Mammary epithelial cell (primary cell): ENCODE data around the gene RNF43.

Source experiments
- CTCF ChIP-seq, 2 donors: IDR thresholded peaks in 1 of 2; conservative IDR thresholded peaks in 1 of 2; 2 replicates each; pipeline ENCODE4 v1.5.1; 2011 to 2012; ENCODE audit warnings: inconsistent platforms in 2 of 2, low read length in 2 of 2, mild to moderate bottlenecking in 2 of 2, control low read depth in 1 of 2, low read depth in 1 of 2; ENCODE audit not compliant: insufficient read depth in 1 of 2; ENCODE audit errors: extremely low read depth in 1 of 2
- EZH2 ChIP-seq: IDR thresholded peaks from 2 replicates; pipeline ENCODE4 v1.6.1; 2012; ENCODE audit warnings: low read length, inconsistent platforms, borderline replicate concordance

GRCh38 chr17:58399974-58400373, 17.4 kb downstream of the RNF43 start:
- TF ChIP-seq CTCF (conservative IDR thresholded peaks at IDR 0.05 in 1 of 2, IDR thresholded peaks at IDR 0.05 in 1 of 2; ENCODE audit: extremely low read depth in 1 of 2, insufficient read depth in 1 of 2, low read depth in 1 of 2, low read length in 2 of 2) = no peak
- no peak for TF ChIP-seq EZH2
